Body of pancreas (tissue), 4 donors: ENCODE results near the gene MYPOP. TPM values are rescaled to one million over a fixed set of nuclear protein-coding genes. Genes with fewer than 3 reads are reported as not detected.

Experiments used
- ATAC-seq: fragments of 150-250 bp; one replicate; pipeline ENCODE4 v1.9.1; 2016
- DNase-seq, 4 donors: peaks; one replicate each; pipeline ENCODE4 v3.0.0-alpha.2; 2019
- H3K27ac ChIP-seq, 4 donors: fragments of 200-600 bp; sonication (generic); 1 replicate in 3 of 4; 2 replicates in 1 of 4; pipeline versions ENCODE4 v1.5.1 to v1.6.1; 2016 to 2019; ENCODE audit warnings: mild to moderate bottlenecking in 1 of 4, mixed read lengths in 1 of 4, moderate library complexity in 1 of 4
- H3K27me3 ChIP-seq, 2 donors: fragments of 200-600 bp; sonication (generic); one replicate each; pipeline ENCODE4 v1.6.0; 2016; ENCODE audit warnings: mild to moderate bottlenecking in 1 of 2
- H3K36me3 ChIP-seq, 2 donors: fragments of 200-600 bp; sonication (generic); replicated peaks in 1 of 2; 2 replicates each; pipeline ENCODE4 v1.5.1; 2016; ENCODE audit warnings: low read depth in 2 of 2; ENCODE audit not compliant: insufficient read depth in 1 of 2
- H3K4me1 ChIP-seq: fragments of 200-600 bp; sonication (generic); one replicate; pipeline ENCODE4 v1.6.0; 2016
- H3K4me3 ChIP-seq, 2 donors: fragments of 200-600 bp; sonication (generic); 1 replicate in 1 of 2; 2 replicates in 1 of 2; pipeline ENCODE4 v1.5.1; 2016 to 2019
- H3K9me3 ChIP-seq, 3 donors: fragments of 200-600 bp; sonication (generic); 1 replicate in 2 of 3; 2 replicates in 1 of 3; pipeline ENCODE4 v1.5.1; 2016
- CTCF ChIP-seq, 7 experiments: fragments of 450-650 bp in 4 of 7; fragments of 200-600 bp in 3 of 7; sonication (generic) in 3 of 7; IDR thresholded peaks; one replicate each; pipeline ENCODE4 v1.5.1; 2016 to 2019; ENCODE audit warnings: antibody characterized with exemption in 7 of 7
- POLR2A ChIP-seq, 3 donors: fragments of 450-650 bp; IDR thresholded peaks; one replicate each; pipeline ENCODE4 v1.6.1; 2016; ENCODE audit warnings: antibody characterized with exemption in 3 of 3, mild to moderate bottlenecking in 2 of 3
- WGBS, 2 donors: methylation state at CpG; one replicate each; pipeline ENCODE4 v1.1.5; 2017; 5-methylcytosine and 5-hydroxymethylcytosine counted together
- intact Hi-C: fragments of 100-400 bp; cut with DNase I; formaldehyde crosslinking; loops from one replicate; pipeline ENCODE4 v1.15.1; 2023
- total RNA-seq, 2 donors: library from RNA; depleted of rRNA; stranded (reverse); fragments of >200 nt; gene quantifications; one replicate each; pipeline ENCODE4 v1.1.0, GENCODE V29; 2016

The MYPOP gene
- total RNA-seq, 2 donors from 2014 or later = 6.7 to 13.5 TPM

GRCh38 chr19:45842198-45842597 is 60.2 kb downstream of the MYPOP start:
- no peak for ATAC-seq
- TF ChIP-seq POLR2A (IDR thresholded peaks at IDR 0.05) (no peak), CTCF (IDR thresholded peaks at IDR 0.05) (no peak)
- H3K4me1 ChIP-seq = no peaks in the 10 kb centered on the region
- H3K4me3 ChIP-seq = no peak overlapping the region
- H3K27me3 ChIP-seq = no peaks in the 10 kb centered on the region
- 87 to 93% methylated on average over 3 to 14 of the region's 14 CpGs for WGBS, 2 donors
- peaks cover 11 to 48% of the 10 kb centered on the region in 2 donors for H3K36me3 ChIP-seq
- intact Hi-C loops = no loop called here
- DNase-seq = no peak
- no peaks in the 10 kb centered on the region for H3K9me3 ChIP-seq
- no peak overlapping the region for H3K27ac ChIP-seq

Other genes with a start within 250 kb of the MYPOP start
- gene GIPR, start 234.4 kb downstream of the MYPOP start, total RNA-seq = 1 to 10 TPM; 3.9 to 9.2 TPM
- 10 to 100 TPM; 25.1 to 66.4 TPM for gene SNRPD2, start 210.7 kb downstream of the MYPOP start, total RNA-seq
- 1 to 10 TPM; 2.1 to 4.0 TPM for gene QPCTL, start 209.9 kb downstream of the MYPOP start, total RNA-seq
- 10 to 100 TPM in 1 of 2 donors, 1 to 10 TPM in 1; 7.8 to 11.9 TPM for gene FBXO46, start 171.7 kb downstream of the MYPOP start, total RNA-seq
- not detected for gene MEIOSIN, start 169.2 kb downstream of the MYPOP start, total RNA-seq
- 10 to 100 TPM; 21.0 to 60.3 TPM for gene SIX5, start 133.4 kb downstream of the MYPOP start, total RNA-seq
- gene DMPK, start 120.1 kb downstream of the MYPOP start, total RNA-seq = 10 to 100 TPM; 57.9 to 81.4 TPM
- 10 to 100 TPM; 19.7 to 20.4 TPM for gene DMWD, start 109.8 kb downstream of the MYPOP start, total RNA-seq
- gene RSPH6A, start 87.3 kb downstream of the MYPOP start, total RNA-seq = under 1 TPM in 1 of 2 donors, not detected in 1; 0.33 TPM
- gene SYMPK, start 39.5 kb downstream of the MYPOP start, total RNA-seq = 10 to 100 TPM; 23.3 to 32.3 TPM
- 10 to 100 TPM in 1 of 2 donors, 1 to 10 TPM in 1; 3.0 to 16.3 TPM for gene FOXA3, start 38.3 kb downstream of the MYPOP start, total RNA-seq
- gene IRF2BP1, start 16.5 kb downstream of the MYPOP start, total RNA-seq = 10 to 100 TPM; 24.1 to 25.1 TPM
- not detected for gene NANOS2, start 12.2 kb upstream of the MYPOP start, total RNA-seq
- 1 to 10 TPM; 1.3 to 1.6 TPM for gene NOVA2, start 71.3 kb upstream of the MYPOP start, total RNA-seq
- 10 to 100 TPM in 1 of 2 donors, 1 to 10 TPM in 1; 7.8 to 14.5 TPM for gene CCDC61, start 92.9 kb upstream of the MYPOP start, total RNA-seq
- gene PGLYRP1, start 120.4 kb upstream of the MYPOP start, total RNA-seq = not detected
- gene IGFL4, start 138.4 kb upstream of the MYPOP start, total RNA-seq = not detected
- not detected for gene IGFL3, start 222.1 kb upstream of the MYPOP start, total RNA-seq
- gene IGFL2, start 245.6 kb upstream of the MYPOP start, total RNA-seq = not detected